Measurements from ENCODE around the gene SNAP23. TPM values are rescaled to one million over a fixed set of nuclear protein-coding genes. Genes with fewer than 3 reads are reported as not detected.

SNAP23 gene
- total RNA-seq, 1 experiment from 2014 or later: 68.3 TPM

DNA sequence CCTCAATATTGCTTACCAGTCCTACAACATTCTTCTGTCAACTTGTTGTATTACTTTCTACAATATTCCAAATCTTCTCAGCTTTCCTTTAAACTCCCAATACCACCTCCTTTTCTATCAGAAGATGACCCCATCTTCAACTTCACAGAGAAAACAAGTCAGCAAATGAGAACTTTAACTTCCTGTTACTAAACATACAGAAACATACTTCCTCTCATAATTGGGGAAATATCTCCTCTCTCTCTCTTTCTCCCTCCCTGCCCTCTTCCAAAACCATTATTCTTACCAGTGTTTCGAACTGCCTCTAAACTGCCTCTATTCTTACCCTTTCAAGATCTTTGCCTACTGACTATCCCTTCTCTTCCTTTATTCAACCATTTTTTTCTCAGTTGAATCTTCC is 1.8 kb upstream of the SNAP23 start:
- ATAC-seq (no peak), DNase-seq (ENCODE audit: low spot score) (no peak)
- peaks cover 28% of the 10 kb centered on the region for H3K4me1 Mint-ChIP-seq
- no peak overlapping the region for H3K4me3 Mint-ChIP-seq
- H3K27ac Mint-ChIP-seq: 0 out of 2 replicates have a peak overlapping the region, but pooled peaks have one; percentile 30
- TF ChIP-seq, protein P1, sequence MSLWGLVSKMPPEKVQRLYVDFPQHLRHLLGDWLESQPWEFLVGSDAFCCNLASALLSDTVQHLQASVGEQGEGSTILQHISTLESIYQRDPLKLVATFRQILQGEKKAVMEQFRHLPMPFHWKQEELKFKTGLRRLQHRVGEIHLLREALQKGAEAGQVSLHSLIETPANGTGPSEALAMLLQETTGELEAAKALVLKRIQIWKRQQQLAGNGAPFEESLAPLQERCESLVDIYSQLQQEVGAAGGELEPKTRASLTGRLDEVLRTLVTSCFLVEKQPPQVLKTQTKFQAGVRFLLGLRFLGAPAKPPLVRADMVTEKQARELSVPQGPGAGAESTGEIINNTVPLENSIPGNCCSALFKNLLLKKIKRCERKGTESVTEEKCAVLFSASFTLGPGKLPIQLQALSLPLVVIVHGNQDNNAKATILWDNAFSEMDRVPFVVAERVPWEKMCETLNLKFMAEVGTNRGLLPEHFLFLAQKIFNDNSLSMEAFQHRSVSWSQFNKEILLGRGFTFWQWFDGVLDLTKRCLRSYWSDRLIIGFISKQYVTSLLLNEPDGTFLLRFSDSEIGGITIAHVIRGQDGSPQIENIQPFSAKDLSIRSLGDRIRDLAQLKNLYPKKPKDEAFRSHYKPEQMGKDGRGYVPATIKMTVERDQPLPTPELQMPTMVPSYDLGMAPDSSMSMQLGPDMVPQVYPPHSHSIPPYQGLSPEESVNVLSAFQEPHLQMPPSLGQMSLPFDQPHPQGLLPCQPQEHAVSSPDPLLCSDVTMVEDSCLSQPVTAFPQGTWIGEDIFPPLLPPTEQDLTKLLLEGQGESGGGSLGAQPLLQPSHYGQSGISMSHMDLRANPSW (CRISPR knock-in tag; conservative IDR thresholded peaks at IDR 0.05; ENCODE audit: low read depth): no peak
- TF ChIP-seq TCF7 (CRISPR knock-in tag; IDR thresholded peaks at IDR 0.05; ENCODE audit: low read depth) (no peak), ZNF416 (CRISPR knock-in tag; IDR thresholded peaks at IDR 0.05) (no peak), ESRRA (CRISPR knock-in tag; IDR thresholded peaks at IDR 0.05; ENCODE audit: borderline replicate concordance) (no peak), GABPB1 (CRISPR knock-in tag; IDR thresholded peaks at IDR 0.05) (no peak), GTF2I (CRISPR knock-in tag; conservative IDR thresholded peaks at IDR 0.05) (no peak), TEAD4 (CRISPR knock-in tag; IDR thresholded peaks at IDR 0.05) (no peak), NFATC4 (CRISPR knock-in tag; IDR thresholded peaks at IDR 0.05) (no peak), ETV6 (CRISPR knock-in tag; IDR thresholded peaks at IDR 0.05) (no peak), MYBL2 (CRISPR knock-in tag; IDR thresholded peaks at IDR 0.05) (no peak)
- TF ChIP-seq, protein P2, sequence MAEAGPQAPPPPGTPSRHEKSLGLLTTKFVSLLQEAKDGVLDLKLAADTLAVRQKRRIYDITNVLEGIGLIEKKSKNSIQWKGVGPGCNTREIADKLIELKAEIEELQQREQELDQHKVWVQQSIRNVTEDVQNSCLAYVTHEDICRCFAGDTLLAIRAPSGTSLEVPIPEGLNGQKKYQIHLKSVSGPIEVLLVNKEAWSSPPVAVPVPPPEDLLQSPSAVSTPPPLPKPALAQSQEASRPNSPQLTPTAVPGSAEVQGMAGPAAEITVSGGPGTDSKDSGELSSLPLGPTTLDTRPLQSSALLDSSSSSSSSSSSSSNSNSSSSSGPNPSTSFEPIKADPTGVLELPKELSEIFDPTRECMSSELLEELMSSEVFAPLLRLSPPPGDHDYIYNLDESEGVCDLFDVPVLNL (CRISPR knock-in tag; IDR thresholded peaks at IDR 0.05; ENCODE audit: borderline replicate concordance, low read depth): no peak
- TF ChIP-seq, protein P3, sequence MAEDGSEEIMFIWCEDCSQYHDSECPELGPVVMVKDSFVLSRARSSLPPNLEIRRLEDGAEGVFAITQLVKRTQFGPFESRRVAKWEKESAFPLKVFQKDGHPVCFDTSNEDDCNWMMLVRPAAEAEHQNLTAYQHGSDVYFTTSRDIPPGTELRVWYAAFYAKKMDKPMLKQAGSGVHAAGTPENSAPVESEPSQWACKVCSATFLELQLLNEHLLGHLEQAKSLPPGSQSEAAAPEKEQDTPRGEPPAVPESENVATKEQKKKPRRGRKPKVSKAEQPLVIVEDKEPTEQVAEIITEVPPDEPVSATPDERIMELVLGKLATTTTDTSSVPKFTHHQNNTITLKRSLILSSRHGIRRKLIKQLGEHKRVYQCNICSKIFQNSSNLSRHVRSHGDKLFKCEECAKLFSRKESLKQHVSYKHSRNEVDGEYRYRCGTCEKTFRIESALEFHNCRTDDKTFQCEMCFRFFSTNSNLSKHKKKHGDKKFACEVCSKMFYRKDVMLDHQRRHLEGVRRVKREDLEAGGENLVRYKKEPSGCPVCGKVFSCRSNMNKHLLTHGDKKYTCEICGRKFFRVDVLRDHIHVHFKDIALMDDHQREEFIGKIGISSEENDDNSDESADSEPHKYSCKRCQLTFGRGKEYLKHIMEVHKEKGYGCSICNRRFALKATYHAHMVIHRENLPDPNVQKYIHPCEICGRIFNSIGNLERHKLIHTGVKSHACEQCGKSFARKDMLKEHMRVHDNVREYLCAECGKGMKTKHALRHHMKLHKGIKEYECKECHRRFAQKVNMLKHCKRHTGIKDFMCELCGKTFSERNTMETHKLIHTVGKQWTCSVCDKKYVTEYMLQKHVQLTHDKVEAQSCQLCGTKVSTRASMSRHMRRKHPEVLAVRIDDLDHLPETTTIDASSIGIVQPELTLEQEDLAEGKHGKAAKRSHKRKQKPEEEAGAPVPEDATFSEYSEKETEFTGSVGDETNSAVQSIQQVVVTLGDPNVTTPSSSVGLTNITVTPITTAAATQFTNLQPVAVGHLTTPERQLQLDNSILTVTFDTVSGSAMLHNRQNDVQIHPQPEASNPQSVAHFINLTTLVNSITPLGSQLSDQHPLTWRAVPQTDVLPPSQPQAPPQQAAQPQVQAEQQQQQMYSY (CRISPR knock-in tag; IDR thresholded peaks at IDR 0.05): no peak
- TF ChIP-seq, protein P4, sequence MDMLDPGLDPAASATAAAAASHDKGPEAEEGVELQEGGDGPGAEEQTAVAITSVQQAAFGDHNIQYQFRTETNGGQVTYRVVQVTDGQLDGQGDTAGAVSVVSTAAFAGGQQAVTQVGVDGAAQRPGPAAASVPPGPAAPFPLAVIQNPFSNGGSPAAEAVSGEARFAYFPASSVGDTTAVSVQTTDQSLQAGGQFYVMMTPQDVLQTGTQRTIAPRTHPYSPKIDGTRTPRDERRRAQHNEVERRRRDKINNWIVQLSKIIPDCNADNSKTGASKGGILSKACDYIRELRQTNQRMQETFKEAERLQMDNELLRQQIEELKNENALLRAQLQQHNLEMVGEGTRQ (CRISPR knock-in tag; IDR thresholded peaks at IDR 0.05): no peak
- TF ChIP-seq, protein P5, sequence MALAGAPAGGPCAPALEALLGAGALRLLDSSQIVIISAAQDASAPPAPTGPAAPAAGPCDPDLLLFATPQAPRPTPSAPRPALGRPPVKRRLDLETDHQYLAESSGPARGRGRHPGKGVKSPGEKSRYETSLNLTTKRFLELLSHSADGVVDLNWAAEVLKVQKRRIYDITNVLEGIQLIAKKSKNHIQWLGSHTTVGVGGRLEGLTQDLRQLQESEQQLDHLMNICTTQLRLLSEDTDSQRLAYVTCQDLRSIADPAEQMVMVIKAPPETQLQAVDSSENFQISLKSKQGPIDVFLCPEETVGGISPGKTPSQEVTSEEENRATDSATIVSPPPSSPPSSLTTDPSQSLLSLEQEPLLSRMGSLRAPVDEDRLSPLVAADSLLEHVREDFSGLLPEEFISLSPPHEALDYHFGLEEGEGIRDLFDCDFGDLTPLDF (CRISPR knock-in tag; IDR thresholded peaks at IDR 0.05): no peak
- no peaks in the 10 kb centered on the region for H3K27me3 Mint-ChIP-seq (ENCODE audit: low read depth)
- POLR2A ChIA-PET: no interaction called here
- no peaks in the 10 kb centered on the region for H3K9me3 Mint-ChIP-seq
- no peaks in the 10 kb centered on the region for H3K36me3 Mint-ChIP-seq
- CTCF ChIA-PET: no interaction called here

DNA sequence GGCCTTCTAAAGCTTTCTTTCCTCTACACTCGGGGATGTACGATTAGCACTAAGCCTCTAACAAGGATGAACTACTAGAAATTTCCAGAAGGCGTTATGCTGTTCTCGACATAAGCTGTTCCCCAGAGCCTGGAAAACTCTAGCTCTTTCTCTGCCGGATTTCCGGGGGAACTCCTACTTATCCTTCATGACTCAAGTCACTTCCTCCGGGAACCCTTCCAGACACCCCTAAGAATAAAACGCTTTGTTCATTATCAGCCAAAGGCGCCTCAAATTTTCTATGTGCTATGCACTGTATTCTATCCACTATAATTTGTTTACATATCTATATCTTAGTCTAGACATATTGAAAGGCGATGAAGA is 455 bp upstream of the SNAP23 start:
- H3K4me3 Mint-ChIP-seq: peak overlapping the region; percentile 92
- H3K27me3 Mint-ChIP-seq (ENCODE audit: low read depth): no peaks in the 10 kb centered on the region
- peak overlapping the region; percentile 94 for H3K27ac Mint-ChIP-seq
- ChIA-PET CTCF (interaction anchor here (1.0 to 1.6 kb wide), 2 partner anchors 110 to 357 kb away, joined by 3 to 4 read pairs; no protein-coding TSS in a partner anchor), POLR2A (interaction anchor here (0.5 to 1.4 kb wide), 6 partner anchors 10 to 231 kb away, joined by 3 to 10 read pairs (median 3); no protein-coding TSS in a partner anchor)
- no peaks in the 10 kb centered on the region for H3K9me3 Mint-ChIP-seq
- ATAC-seq (no peak), DNase-seq (ENCODE audit: low spot score) (no peak)
- peaks cover 39% of the 10 kb centered on the region for H3K4me1 Mint-ChIP-seq
- no peaks in the 10 kb centered on the region for H3K36me3 Mint-ChIP-seq
- TF ChIP-seq ESRRA (CRISPR knock-in tag; IDR thresholded peaks at IDR 0.05; ENCODE audit: borderline replicate concordance) (no peak), JAZF1 (CRISPR knock-in tag; IDR thresholded peaks at IDR 0.05) (no peak), NR2C2 (CRISPR knock-in tag; IDR thresholded peaks at IDR 0.05) (no peak), ETV6 (CRISPR knock-in tag; IDR thresholded peaks at IDR 0.05) (no peak), ATF1 (CRISPR knock-in tag; IDR thresholded peaks at IDR 0.05) (no peak), NR1H2 (CRISPR knock-in tag; IDR thresholded peaks at IDR 0.05) (no peak), NR3C1 (CRISPR knock-in tag; conservative IDR thresholded peaks at IDR 0.05; ENCODE audit: low read depth) (no peak), RORB (CRISPR knock-in tag; IDR thresholded peaks at IDR 0.05) (no peak)
- TF ChIP-seq, protein P6, sequence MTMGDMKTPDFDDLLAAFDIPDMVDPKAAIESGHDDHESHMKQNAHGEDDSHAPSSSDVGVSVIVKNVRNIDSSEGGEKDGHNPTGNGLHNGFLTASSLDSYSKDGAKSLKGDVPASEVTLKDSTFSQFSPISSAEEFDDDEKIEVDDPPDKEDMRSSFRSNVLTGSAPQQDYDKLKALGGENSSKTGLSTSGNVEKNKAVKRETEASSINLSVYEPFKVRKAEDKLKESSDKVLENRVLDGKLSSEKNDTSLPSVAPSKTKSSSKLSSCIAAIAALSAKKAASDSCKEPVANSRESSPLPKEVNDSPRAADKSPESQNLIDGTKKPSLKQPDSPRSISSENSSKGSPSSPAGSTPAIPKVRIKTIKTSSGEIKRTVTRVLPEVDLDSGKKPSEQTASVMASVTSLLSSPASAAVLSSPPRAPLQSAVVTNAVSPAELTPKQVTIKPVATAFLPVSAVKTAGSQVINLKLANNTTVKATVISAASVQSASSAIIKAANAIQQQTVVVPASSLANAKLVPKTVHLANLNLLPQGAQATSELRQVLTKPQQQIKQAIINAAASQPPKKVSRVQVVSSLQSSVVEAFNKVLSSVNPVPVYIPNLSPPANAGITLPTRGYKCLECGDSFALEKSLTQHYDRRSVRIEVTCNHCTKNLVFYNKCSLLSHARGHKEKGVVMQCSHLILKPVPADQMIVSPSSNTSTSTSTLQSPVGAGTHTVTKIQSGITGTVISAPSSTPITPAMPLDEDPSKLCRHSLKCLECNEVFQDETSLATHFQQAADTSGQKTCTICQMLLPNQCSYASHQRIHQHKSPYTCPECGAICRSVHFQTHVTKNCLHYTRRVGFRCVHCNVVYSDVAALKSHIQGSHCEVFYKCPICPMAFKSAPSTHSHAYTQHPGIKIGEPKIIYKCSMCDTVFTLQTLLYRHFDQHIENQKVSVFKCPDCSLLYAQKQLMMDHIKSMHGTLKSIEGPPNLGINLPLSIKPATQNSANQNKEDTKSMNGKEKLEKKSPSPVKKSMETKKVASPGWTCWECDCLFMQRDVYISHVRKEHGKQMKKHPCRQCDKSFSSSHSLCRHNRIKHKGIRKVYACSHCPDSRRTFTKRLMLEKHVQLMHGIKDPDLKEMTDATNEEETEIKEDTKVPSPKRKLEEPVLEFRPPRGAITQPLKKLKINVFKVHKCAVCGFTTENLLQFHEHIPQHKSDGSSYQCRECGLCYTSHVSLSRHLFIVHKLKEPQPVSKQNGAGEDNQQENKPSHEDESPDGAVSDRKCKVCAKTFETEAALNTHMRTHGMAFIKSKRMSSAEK (CRISPR knock-in tag; IDR thresholded peaks at IDR 0.05; ENCODE audit: borderline replicate concordance): no peak
